Tibial nerve (tissue), 4 donors: Measurements from ENCODE around the gene MEGF8.

ENCODE experiments used
- EP300 ChIP-seq, 2 donors: sonication (generic); formaldehyde crosslinking; IDR thresholded peaks; one replicate each; pipeline ENCODE4 v1.6.1; 2017; ENCODE audit warnings: antibody characterized with exemption in 2 of 2, mild to moderate bottlenecking in 1 of 2
- POLR2A ChIP-seq, 2 donors: fragments of 450-650 bp; IDR thresholded peaks; one replicate each; pipeline ENCODE4 v1.6.1; 2017; ENCODE audit warnings: antibody characterized with exemption in 2 of 2, mild to moderate bottlenecking in 2 of 2, moderate library complexity in 2 of 2
- TF ChIP-seq, protein P1 (sequence below), 5 experiments: fragments of 200-600 bp in 3 of 5; fragments of 450-650 bp in 2 of 5; sonication (generic) in 3 of 5; IDR thresholded peaks; one replicate each; pipeline ENCODE4 v1.5.1; 2016 to 2019; ENCODE audit warnings: antibody characterized with exemption in 5 of 5, mild to moderate bottlenecking in 3 of 5, moderate library complexity in 2 of 5

DNA sequence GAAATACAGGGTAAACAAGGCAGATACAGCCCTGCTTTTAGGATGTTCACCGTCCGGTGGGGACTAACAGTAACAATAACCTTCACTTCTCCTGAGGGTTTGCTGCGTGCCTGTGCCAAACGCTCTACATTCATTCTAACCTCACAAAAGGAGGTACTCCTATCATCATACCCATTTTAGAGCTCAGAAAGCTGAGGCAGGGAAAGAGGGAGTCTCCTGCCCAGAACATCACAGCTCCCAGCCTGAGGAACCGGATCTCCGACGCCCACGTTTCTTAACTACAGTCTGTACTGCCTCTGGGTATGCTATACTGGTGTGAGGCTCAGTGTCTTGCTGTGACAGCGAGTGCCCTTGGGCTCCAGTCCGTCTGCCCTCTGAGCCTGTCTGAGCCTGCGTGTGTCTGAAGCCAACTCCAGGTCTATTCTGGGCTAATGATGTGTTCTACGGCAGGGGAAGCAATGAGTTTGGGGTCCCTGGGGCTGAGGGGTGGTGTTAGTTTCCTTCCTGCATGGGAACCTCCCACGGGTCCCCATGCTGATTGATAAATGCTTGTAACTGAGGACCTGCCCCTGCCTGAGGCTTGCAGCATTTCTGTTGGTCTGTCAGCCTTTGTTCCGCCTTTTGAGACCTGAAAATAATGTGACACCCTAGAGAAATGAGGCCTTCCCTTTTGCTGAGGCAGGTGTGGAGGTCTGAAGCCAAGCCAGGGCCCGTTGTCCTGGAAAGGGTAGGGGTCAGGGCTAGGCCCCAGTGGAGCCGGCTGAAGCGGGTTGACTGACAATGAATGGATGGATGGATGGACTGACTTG is 96.9 kb downstream of the MEGF8 start:
- TF ChIP-seq, protein P1, sequence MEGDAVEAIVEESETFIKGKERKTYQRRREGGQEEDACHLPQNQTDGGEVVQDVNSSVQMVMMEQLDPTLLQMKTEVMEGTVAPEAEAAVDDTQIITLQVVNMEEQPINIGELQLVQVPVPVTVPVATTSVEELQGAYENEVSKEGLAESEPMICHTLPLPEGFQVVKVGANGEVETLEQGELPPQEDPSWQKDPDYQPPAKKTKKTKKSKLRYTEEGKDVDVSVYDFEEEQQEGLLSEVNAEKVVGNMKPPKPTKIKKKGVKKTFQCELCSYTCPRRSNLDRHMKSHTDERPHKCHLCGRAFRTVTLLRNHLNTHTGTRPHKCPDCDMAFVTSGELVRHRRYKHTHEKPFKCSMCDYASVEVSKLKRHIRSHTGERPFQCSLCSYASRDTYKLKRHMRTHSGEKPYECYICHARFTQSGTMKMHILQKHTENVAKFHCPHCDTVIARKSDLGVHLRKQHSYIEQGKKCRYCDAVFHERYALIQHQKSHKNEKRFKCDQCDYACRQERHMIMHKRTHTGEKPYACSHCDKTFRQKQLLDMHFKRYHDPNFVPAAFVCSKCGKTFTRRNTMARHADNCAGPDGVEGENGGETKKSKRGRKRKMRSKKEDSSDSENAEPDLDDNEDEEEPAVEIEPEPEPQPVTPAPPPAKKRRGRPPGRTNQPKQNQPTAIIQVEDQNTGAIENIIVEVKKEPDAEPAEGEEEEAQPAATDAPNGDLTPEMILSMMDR (IDR thresholded peaks at IDR 0.05), result no peak
- no peak for TF ChIP-seq POLR2A (IDR thresholded peaks at IDR 0.05)
- no peak for TF ChIP-seq EP300 (IDR thresholded peaks at IDR 0.05)
